SK-N-MC (cell line): ENCODE measurements around the gene RXRB.

Experiments
- DNase-seq: peaks from one replicate; pipeline ENCODE4 v3.0.0-alpha.2; 2011; ENCODE audit warnings: low read depth, low spot score
- H3K27ac ChIP-seq: fragments of 200-600 bp; sonication (generic); 2 replicates; pipeline ENCODE4 v1.5.1; 2016; ENCODE audit warnings: mixed run types
- H3K36me3 ChIP-seq: fragments of 200-600 bp; sonication (generic); 2 replicates; pipeline ENCODE4 v1.6.1; 2017; ENCODE audit warnings: antibody characterized with exemption, low read length, mixed read lengths; ENCODE audit not compliant: insufficient read depth
- H3K4me3 ChIP-seq: fragments of 200-600 bp; sonication (generic); 2 replicates; pipeline ENCODE4 v1.5.1; 2016
- H3K9ac ChIP-seq: fragments of 200-600 bp; sonication (generic); 2 replicates; pipeline ENCODE4 v1.8.0; 2017; ENCODE audit warnings: mixed run types, mixed read lengths; ENCODE audit not compliant: insufficient read length
- H3K9me3 ChIP-seq: fragments of 200-600 bp; sonication (generic); 2 replicates; pipeline ENCODE4 v1.6.1; 2017; ENCODE audit warnings: low read depth, mild to moderate bottlenecking, antibody characterized with exemption, low read length, moderate library complexity, mixed read lengths
- EZH2 ChIP-seq: fragments of 200-600 bp; sonication (generic); IDR thresholded peaks from one replicate; pipeline ENCODE4 v1.6.1; 2017; ENCODE audit warnings: antibody characterized with exemption
- FOXP2 ChIP-seq: optimal IDR thresholded peaks from 2 replicates; pipeline ENCODE3; 2011; ENCODE audit warnings: mild to moderate bottlenecking, moderate library complexity; ENCODE audit not compliant: insufficient read depth; ENCODE audit errors: extremely low read length, control extremely low read depth
- POLR2AphosphoS5 ChIP-seq: IDR thresholded peaks from 2 replicates; pipeline ENCODE4 v1.6.1; 2012; ENCODE audit warnings: mild to moderate bottlenecking, low read depth, low read length, borderline replicate concordance

The RXRB gene

DNA sequence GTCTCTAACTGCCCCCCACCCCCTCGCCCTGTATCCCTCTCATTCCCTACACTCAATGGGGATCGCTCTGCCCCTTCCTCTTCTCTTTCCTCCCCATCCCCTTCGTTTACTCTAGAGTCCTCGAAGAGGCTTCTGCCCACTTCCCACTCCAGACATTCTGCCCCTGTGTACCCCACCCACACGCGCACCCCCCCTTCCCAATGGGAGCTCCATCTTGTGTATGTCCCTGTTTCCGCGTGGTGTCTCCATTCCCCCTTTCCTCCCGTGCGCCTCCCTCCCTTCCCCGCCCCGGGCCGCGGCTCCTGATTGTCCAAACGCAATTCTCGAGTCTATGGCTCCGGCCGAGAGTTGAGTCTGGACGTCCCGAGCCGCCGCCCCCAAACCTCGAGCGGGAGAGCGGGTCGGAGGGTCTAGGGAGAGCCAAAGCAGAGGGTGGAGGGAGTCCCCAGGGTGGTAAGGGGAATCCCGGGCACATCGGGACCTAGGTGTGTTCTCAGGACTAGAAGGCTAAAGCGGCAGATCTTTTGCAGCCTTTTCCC lies 7.2 kb upstream of the RXRB start:
- Histone ChIP-seq H3K9me3 (no peaks in the 10 kb centered on the region), H3K4me3 (peak overlapping the region; percentile 94), H3K27ac (peak overlapping the region; percentile 96), H3K9ac (peak overlapping the region; percentile 99), H3K36me3 (peaks cover 36% of the 10 kb centered on the region)
- DNase-seq: no peak
- no peak for TF ChIP-seq FOXP2
- TF ChIP-seq EZH2: no peak
- TF ChIP-seq POLR2AphosphoS5: no peak; the same call in 1 of the 2 replicates

DNA sequence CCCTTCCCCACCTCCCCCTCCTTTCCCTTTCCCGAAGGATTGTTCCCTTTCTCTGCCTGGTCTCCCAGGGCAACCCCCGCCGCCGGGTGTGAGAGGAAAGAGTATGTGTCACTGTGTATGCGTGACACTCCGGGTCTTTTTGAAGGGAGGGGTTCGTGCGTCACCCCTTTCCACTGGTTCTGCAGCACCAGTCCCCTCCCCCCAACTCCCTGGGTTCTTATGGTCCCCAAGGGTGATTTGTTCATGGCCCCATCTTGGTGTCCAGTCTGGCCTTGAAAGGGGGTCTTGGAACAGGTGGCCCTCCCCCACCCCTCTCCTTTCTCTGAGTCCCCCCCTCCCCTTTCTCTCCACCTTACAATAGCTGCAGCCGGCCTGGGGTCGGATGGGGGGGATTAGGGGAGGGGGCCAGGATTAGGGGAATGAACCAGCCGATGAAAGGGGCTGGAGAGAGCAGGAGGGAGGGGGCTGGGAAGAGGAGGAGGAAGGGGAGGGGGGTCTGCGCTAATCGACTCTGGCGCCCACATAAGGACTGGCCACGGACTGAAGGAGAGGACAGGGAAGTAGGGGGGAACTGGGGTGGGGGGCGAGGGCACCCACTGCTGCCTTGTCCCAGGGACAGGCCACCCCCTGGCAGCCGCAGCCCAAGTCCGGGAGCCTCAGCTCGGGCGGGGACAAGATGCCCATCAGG lies 6.5 kb upstream of the RXRB start:
- TF ChIP-seq EZH2 (no peak), POLR2AphosphoS5 (0 out of 2 replicates have a peak, but pooled peaks have one; percentile 33)
- H3K27ac ChIP-seq: peak overlapping the region; percentile 84; the same call in 1 of the 2 replicates
- H3K36me3 ChIP-seq: peaks cover 42% of the 10 kb centered on the region
- no peaks in the 10 kb centered on the region for H3K9me3 ChIP-seq
- no peak for DNase-seq
- H3K4me3 ChIP-seq: peak overlapping the region; percentile 94
- no peak overlapping the region for H3K9ac ChIP-seq

DNA sequence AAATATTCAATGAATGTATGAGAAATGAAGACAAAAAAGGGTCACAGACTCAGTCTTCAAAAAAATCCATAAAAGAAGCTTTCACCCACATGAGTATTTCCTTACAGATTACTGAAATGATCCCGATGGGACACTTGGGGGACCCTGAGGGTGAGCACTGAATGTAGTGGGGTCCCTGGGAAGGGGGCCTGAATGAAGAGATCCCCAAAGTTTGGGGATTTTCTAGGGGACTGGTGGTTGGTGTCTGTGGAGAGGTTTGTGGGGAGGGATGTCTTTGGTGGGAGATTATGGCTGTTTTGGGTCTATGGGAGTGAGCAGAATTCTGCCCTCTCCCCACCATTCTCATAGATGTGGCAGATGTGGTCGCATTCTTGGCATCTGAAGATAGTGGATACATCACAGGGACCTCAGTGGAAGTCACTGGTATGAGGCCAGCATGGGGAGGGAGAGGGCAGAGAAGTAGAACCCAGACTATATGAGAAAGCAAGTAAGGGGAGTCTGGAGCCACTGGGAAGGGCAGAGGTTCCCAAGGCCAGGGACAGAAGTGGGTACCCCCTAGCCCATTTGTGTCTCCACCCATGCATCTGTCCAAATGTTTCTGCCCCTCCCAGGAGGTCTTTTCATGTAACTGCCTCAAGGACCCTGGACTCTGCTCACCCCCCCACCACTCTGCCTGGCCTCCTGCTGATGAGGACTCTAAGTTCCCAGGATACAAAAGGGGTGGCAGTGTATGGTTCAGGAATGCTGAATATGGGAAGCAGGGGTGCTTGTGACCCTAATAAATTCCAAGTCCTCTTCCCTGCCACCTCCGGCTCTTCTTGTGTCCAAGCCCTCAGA lies 5.8 kb upstream of the RXRB start:
- no peak overlapping the region for H3K4me3 ChIP-seq
- DNase-seq: no peak
- peak overlapping the region; percentile 84 for H3K27ac ChIP-seq
- no peak overlapping the region for H3K9ac ChIP-seq
- H3K9me3 ChIP-seq: no peaks in the 10 kb centered on the region
- H3K36me3 ChIP-seq: peaks cover 46% of the 10 kb centered on the region
- no peak for TF ChIP-seq POLR2AphosphoS5
- no peak for TF ChIP-seq EZH2
- TF ChIP-seq FOXP2: no peak

- Histone ChIP-seq H3K36me3 (peaks cover 41% of the 10 kb centered on the region), H3K9me3 (no peaks in the 10 kb centered on the region), H3K27ac (peak overlapping the region; percentile 84), H3K9ac (peak overlapping the region; percentile 95), H3K4me3 (peak overlapping the region; percentile 98)
- TF ChIP-seq FOXP2 (no peak), POLR2AphosphoS5 (no peak), EZH2 (no peak)
- DNase-seq: no peak
Measured at GRCh38 chr6:33205191-33206026, 4.9 kb upstream of the RXRB start.

DNA sequence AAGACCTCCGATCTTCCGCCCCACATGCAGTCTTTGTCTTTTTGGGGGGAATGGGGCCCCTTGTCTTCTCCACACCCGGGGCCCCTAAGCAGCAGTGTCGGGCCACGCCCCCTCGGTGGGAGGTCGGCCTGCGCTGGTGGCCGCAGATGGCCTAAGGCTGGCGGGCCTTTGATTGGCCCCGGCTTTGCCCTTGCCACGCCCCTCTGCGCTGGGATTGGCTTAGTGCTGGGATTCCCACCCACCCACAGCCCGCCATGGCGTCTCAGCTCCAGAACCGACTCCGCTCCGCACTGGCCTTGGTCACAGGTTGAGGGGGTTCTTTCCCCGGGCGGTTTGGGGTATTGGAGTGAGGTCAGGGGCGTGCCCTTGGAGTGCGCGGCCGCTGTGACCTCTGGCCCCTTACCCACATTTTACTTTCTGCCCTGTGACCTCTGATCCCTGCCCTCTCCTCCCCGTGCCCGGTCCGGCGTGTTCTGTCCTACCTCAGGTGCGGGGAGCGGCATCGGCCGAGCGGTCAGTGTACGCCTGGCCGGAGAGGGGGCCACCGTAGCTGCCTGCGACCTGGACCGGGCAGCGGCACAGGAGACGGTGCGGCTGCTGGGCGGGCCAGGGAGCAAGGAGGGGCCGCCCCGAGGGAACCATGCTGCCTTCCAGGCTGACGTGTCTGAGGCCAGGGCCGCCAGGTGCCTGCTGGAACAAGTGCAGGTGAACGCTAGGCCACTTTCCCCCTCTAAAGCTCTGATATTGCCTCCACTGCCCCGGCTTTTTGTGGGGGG lies 4.1 kb upstream of the RXRB start, which contains the start of gene HSD17B8:
Gene HSD17B8, plus strand, starts transcription at position 241 of the 776 bp plus-strand sequence. Its CDS starts 14 bp downstream, at position 255.
- no peaks in the 10 kb centered on the region for H3K9me3 ChIP-seq
- TF ChIP-seq FOXP2: peak; percentile 42
- TF ChIP-seq EZH2: no peak
- TF ChIP-seq POLR2AphosphoS5: peak; percentile 98
- peak within 1 kb of the TSS; percentile 95 for H3K9ac ChIP-seq
- peak within 1 kb of the TSS; percentile 98 for H3K4me3 ChIP-seq
- peak within 1 kb of the TSS; percentile 84 for H3K27ac ChIP-seq
- DNase-seq: peak; percentile 63
- H3K36me3 ChIP-seq: peaks cover 33% of the 10 kb centered on the region

- Histone ChIP-seq H3K9me3 (no peaks in the 10 kb centered on the region), H3K9ac (peak overlapping the region; percentile 52), H3K27ac (peak overlapping the region; percentile 69), H3K4me3 (peak overlapping the region; percentile 98), H3K36me3 (peaks cover 29% of the 10 kb centered on the region)
- DNase-seq: no peak
- TF ChIP-seq POLR2AphosphoS5 (no peak), FOXP2 (no peak), EZH2 (no peak)
Measured at GRCh38 chr6:33204165-33204414, 3.6 kb upstream of the RXRB start.

DNA sequence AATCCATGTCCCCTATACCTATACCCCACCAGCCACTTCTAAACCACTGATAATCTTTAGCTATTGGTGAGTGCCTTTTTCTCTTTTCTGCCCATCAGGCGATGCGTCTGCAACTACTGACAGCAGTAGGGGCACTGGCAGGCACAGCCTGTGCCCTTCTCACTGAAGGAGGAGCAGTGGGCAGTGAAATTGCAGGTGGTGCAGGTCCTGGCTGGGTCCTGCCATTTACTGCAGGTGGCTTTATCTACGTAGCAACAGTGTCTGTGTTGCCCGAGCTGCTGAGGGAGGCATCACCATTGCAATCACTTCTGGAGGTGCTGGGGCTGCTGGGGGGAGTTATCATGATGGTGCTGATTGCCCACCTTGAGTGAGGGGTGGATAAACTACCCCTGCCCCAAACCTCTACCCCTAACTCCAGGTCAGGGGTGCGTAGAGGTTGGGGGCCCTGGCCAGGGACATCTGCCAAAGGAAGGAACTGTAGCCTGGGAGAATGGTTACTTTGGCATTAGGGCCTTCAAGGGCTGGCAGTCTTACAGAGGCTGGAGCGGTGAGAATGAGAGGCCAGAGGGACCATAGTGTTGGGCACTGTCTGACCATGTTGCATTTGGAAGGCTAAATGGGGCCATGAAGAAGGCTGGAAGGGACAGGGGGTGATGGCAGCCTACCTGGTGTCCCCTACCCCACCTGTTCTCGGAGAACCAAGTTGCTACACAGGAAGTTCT lies 3.1 kb upstream of the RXRB start:
- Histone ChIP-seq H3K9me3 (no peaks in the 10 kb centered on the region), H3K36me3 (peaks cover 29% of the 10 kb centered on the region), H3K9ac (peak overlapping the region; percentile 52), H3K27ac (peak overlapping the region; percentile 69), H3K4me3 (peak overlapping the region; percentile 98)
- no peak for DNase-seq
- TF ChIP-seq POLR2AphosphoS5: no peak
- no peak for TF ChIP-seq EZH2
- no peak for TF ChIP-seq FOXP2
